Stimulated activated naive CD8-positive, alpha-beta T cell treated with anti-CD3 and anti-CD28 coated beads, Interleukin-15, Interleukin-2, amounts not matched to agents 100 ng/mL and 50 ng/mL, for 24 hours (primary cell): ENCODE results near the gene FNDC5.
"Not testable (repeated sequence)": the region's sequence is repeated elsewhere in the genome, so short reads cannot be mapped to it uniquely, and the experiment has no call there.

Experiments used
- H3K27ac Mint-ChIP-seq: one replicate; pipeline ENCODE4 v1.8.0; 2021; ENCODE audit warnings: mild to moderate bottlenecking, mixed read lengths
- H3K27me3 Mint-ChIP-seq: one replicate; pipeline ENCODE4 v1.8.0; 2021; ENCODE audit warnings: mixed read lengths
- H3K36me3 Mint-ChIP-seq: one replicate; pipeline ENCODE4 v1.8.0; 2021; ENCODE audit warnings: low read depth, mixed read lengths
- H3K4me1 Mint-ChIP-seq: one replicate; pipeline ENCODE4 v1.8.0; 2021; ENCODE audit warnings: low read depth, mixed read lengths
- H3K4me3 Mint-ChIP-seq: one replicate; pipeline ENCODE4 v1.8.0; 2021; ENCODE audit warnings: mild to moderate bottlenecking, mixed read lengths
- H3K9me3 Mint-ChIP-seq: one replicate; pipeline ENCODE4 v1.8.0; 2021; ENCODE audit warnings: mixed read lengths

Gene FNDC5

DNA sequence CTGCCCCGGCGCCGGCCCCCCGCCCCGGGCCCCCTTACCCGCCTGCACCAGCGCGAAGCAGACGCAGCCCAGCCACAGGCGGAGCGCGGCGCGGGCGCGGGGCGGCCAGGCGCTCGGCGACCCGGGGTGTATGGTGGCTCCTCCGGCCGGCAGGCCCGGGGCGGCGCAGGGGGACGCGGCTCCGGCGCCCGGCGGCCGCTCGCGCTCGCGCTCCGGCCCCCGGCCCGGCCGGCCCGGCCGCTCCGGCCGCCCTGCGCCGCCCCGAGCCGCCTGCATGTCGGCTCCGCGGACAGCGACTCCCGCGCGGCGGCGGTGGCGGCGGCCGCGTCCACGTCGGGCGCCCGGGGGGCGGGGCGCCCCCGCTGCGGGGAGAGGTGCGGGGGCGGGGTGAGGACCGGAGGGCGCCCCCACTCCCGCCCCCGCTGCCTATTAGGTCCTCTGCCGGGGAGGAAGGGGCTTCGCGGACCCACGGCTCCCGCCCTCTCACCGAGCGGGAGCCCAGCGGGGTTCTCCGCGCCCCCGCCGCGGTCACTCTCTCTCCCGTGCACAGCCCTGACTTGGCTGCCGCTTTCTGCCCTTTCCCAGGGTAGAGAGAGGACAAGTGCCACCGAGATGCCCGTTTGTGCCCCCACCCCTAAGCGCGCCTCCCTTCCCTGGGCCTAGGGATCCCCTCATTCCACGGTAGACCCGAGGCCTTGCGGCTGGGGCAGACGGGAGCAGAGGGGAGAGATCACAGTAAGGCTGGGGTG, at the start of gene FNDC5:
FNDC5 (minus strand) TSS at position 298 of the 749 bp plus-strand sequence.
- no peak within 1 kb of the TSS for H3K27ac Mint-ChIP-seq
- H3K4me3 Mint-ChIP-seq, result peak within 1 kb of the TSS; percentile 52
- peaks cover 12% of the 10 kb centered on the region for H3K4me1 Mint-ChIP-seq
- H3K9me3 Mint-ChIP-seq, result no peaks in the 10 kb centered on the region
- no peaks in the 10 kb centered on the region for H3K36me3 Mint-ChIP-seq
- H3K27me3 Mint-ChIP-seq, result peaks cover 43% of the 10 kb centered on the region

DNA sequence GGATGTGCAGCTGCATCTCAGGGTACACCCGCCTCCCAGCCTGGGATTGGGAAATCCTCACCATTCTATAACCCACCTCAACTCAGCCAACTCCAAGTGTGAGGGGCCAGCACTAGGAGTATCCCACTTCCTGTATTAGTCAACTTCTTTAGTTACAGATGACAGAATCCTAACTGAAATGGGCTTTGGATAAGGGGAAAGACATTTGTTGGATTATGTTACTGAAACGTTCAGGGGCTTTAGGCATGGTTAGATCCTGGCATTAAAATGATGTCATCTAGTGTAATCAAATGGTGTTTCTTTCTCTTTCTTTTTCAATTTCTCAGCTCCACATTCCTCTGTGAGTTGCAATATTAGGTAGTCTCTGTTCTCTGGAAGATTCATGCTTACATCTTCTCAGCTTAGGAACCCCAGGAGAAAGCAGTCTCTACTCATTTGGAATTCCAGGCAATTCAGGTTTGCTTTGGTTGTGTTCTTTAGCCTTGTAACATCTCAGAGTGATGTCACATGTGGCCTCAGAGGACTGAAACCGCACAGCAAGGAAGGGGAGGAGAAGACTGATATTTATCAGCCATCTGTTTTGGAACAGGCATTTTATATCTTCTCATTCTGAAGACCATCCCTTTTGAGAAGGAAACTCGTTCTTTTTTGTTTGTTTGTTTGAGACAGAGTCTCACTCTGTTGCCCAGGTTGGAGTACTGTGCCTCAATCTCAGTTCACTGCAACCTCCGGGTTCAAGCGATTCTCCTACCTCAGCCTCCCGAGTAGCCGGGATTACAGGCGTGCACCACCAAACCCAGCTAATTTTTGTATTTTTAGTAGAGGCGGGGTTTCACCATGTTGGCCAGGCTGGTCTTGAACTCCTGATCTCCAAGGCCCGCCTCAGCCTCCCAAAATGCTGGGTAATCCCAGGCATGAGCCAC, 49.4 kb upstream of the FNDC5 start:
- Mint-ChIP-seq H3K27me3 (peaks cover 66% of the 10 kb centered on the region), H3K27ac (no peak overlapping the region), H3K4me3 (no peak overlapping the region), H3K36me3 (no peaks in the 10 kb centered on the region), H3K4me1 (peaks cover 10% of the 10 kb centered on the region), H3K9me3 (no peaks in the 10 kb centered on the region)

DNA sequence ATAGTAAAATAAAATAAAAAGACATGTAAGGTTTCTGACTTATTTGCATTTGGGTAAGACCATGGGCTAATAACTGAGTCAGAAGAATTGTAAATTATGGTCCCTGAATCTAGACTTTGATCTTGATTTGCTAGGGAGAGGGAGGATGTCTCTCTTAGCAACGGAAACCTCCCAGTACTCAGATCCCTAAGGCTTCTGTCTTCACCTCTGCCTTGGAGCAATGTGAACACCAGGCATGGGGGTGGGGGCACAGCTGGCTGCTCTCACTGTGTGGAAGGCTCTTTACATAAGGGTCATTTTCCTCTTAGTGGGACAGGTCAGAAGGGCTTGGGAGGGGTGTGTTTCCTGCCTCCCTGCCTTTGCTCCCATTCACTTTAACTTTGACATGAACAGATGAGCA, 47.5 kb upstream of the FNDC5 start:
- H3K4me3 Mint-ChIP-seq, result no peak overlapping the region
- H3K27ac Mint-ChIP-seq, result no peak overlapping the region
- peaks cover 3% of the 10 kb centered on the region for H3K4me1 Mint-ChIP-seq
- H3K36me3 Mint-ChIP-seq, result no peaks in the 10 kb centered on the region
- H3K27me3 Mint-ChIP-seq, result peaks cover 49% of the 10 kb centered on the region
- no peaks in the 10 kb centered on the region for H3K9me3 Mint-ChIP-seq

DNA sequence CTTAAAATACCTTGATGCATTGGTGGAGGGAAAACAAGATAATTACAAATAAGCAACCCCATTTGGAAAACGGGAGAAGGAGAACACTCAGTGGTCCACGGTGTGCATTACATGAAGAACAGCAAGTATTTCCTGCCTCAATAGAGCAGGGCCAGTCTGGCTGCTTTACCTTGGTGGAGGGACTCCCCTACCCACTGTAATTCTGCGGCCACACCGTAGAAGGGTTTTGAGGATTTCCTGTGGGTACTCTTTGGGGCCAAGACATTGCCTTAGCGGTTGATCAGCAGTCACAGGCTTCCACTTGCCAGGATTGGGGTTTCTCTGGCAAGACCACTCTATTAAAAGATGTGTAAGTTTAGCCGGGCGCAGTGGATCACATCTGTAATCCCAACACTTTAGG, 46.8 kb upstream of the FNDC5 start:
- H3K27ac Mint-ChIP-seq, result no peak overlapping the region
- no peaks in the 10 kb centered on the region for H3K36me3 Mint-ChIP-seq
- no peaks in the 10 kb centered on the region for H3K9me3 Mint-ChIP-seq
- H3K27me3 Mint-ChIP-seq, result peaks cover 43% of the 10 kb centered on the region
- no peak overlapping the region for H3K4me3 Mint-ChIP-seq
- H3K4me1 Mint-ChIP-seq, result peaks cover 3% of the 10 kb centered on the region

DNA sequence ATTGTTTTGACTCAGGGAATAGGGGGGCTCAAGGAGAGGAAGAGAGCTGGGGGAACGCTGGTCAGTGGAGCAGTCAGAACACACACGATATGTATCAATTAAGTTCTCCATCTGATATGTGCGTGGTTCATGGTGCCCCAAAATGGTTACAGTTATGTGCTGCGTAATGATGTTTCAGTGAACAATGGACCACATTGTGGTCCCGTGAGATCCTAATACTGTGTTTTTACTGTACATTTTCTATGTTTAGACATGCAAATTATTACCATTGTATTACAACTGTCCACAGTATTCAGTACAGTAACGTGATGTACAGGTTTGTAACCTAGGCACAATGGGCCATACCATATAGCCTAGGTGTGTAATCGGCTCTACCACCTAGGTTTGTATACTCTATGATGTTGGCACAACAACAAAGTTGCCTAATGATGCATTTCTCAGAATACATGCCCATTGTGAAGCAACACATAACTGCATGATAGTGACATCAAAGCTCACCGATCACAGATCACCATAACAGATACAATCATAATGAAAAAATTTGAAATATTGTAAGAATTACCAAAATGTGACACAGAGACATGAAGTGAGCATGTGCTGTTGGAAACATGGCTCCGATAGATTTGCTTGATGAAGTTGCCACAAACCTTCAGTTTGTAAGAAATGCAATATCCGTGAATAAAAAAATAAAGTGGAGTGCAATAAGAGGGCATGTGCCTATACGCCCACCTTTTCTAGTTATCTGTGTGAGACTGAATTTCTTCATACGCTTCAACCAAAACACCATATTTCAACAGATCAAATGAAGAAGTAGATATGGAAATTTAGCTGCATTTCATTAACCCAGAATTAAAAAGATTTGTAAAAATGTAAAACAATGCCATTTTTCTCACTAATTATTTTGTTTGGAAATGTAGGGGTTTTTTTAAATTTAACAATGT, 45.3 kb upstream of the FNDC5 start:
- Mint-ChIP-seq H3K4me1 (peaks cover 3% of the 10 kb centered on the region), H3K27ac (no peak overlapping the region), H3K36me3 (no peaks in the 10 kb centered on the region), H3K4me3 (no peak overlapping the region), H3K9me3 (no peaks in the 10 kb centered on the region), H3K27me3 (peaks cover 33% of the 10 kb centered on the region)

DNA sequence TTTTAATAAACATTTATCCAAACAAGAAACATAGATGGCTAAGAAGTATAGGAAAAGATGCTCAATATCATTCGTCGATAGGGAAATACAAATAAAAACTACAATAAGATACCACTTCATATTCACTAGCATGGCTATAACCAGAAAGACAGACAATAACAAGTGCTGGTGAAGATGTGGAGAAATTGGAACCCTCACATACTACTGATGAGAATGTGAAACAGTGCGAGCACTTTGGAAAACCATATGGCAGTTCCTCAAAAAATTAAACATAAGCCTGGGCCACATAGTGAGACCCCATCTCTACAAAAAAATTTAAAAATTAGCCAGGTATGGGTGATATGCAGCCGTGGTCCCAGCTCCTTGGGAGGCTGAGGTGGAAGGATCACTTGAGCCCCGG, 39.6 kb upstream of the FNDC5 start:
- Mint-ChIP-seq H3K36me3 (no peaks in the 10 kb centered on the region), H3K4me1 (no peaks in the 10 kb centered on the region), H3K27ac (no peak overlapping the region), H3K4me3 (no peak overlapping the region), H3K27me3 (peaks cover 7% of the 10 kb centered on the region), H3K9me3 (no peaks in the 10 kb centered on the region)

DNA sequence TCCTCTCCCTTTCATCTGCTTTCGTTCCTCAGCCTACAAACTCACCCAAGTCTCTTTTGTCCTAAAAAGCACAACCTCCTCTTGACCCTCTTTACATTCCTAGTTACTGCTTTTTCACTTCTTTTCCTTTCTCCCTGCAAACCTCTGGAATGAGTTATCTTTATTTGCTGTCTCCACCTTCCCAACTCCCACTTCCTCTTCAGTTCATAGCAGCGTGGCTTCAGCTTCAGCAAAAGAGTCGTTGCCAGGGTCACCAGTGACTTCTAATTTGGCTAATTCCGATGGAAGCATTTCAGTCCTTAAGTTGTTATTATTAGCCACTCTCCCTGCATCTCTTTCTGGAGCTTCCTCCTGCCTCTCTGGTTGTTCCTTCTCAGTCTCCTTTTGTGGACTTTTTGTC, 36.7 kb upstream of the FNDC5 start:
- H3K4me1 Mint-ChIP-seq, result no peaks in the 10 kb centered on the region
- no peaks in the 10 kb centered on the region for H3K9me3 Mint-ChIP-seq
- H3K27ac Mint-ChIP-seq, result no peak overlapping the region
- H3K27me3 Mint-ChIP-seq, result peaks cover 20% of the 10 kb centered on the region
- H3K36me3 Mint-ChIP-seq, result no peaks in the 10 kb centered on the region
- no peak overlapping the region for H3K4me3 Mint-ChIP-seq

DNA sequence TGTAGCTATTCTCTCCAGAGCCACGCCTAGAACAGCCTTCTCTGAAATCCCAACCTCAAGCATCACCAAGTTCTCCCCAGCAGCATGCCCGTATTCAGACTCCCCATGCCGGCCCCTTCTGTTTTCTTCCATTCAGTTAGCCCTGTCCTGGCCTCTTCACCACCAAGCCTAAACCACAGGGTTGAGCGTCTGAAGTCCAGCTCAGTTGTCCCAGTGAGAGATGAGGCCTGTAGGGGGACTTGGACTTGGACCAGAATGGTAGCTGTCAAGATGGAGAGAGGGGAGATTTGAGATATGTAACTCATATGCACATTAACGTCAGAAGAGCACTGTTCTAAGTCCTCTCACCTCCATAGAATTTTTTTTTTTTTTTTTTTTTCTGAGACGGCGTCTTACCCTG, 35.9 kb upstream of the FNDC5 start:
- Mint-ChIP-seq H3K4me3 (no peak overlapping the region), H3K4me1 (peaks cover 3% of the 10 kb centered on the region), H3K36me3 (no peaks in the 10 kb centered on the region)

DNA sequence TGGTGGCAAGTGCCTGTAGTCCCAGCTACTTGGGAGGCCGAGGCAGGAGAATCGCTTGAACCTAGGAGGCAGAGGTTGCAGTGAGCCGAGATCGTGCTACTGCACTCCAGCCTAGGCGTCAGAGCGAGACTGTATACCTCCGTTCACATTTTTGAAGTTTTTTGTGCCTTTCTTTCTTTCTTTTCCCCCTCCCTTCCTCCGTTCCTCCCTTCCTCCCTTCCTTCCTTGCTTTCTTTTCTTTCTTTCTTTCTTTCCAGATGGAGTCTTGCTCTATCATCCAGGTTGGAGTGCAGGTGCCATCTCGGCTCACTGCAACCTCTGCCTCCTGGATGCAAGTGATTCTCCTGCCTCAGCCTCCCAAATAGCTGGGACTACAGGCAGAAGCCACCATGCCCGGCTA, 34.9 kb upstream of the FNDC5 start:
- not testable (repeated sequence) for H3K4me3 Mint-ChIP-seq, H3K36me3 Mint-ChIP-seq, H3K27ac Mint-ChIP-seq, H3K9me3 Mint-ChIP-seq, H3K4me1 Mint-ChIP-seq
- H3K27me3 Mint-ChIP-seq, result peaks cover 32% of the 10 kb centered on the region

More for the DNA sequence above, 35.9 kb upstream of the FNDC5 start:
- no peak overlapping the region for H3K27ac Mint-ChIP-seq
- H3K27me3 Mint-ChIP-seq, result peaks cover 28% of the 10 kb centered on the region
- H3K9me3 Mint-ChIP-seq, result no peaks in the 10 kb centered on the region

DNA sequence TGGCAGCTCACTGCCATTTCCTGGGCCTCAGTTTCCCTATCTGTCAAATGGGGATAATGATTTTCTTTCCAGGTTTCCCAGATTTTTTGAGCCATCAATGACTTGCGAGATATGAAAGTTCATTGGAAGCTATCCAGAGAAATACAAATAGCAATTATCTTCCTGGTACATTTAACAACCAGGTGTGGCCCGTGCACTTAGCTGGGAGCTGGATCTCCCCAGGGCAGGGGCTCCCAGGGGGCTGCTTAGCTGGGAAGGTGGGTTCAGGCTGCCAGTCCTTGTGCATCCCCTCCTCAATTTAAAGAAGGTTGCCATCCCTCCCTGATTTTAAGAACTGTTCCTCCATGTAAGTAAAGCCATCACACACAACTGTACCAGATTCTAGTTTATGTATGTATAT, 34.1 kb upstream of the FNDC5 start:
- H3K27ac Mint-ChIP-seq, result no peak overlapping the region
- H3K36me3 Mint-ChIP-seq, result no peaks in the 10 kb centered on the region

DNA sequence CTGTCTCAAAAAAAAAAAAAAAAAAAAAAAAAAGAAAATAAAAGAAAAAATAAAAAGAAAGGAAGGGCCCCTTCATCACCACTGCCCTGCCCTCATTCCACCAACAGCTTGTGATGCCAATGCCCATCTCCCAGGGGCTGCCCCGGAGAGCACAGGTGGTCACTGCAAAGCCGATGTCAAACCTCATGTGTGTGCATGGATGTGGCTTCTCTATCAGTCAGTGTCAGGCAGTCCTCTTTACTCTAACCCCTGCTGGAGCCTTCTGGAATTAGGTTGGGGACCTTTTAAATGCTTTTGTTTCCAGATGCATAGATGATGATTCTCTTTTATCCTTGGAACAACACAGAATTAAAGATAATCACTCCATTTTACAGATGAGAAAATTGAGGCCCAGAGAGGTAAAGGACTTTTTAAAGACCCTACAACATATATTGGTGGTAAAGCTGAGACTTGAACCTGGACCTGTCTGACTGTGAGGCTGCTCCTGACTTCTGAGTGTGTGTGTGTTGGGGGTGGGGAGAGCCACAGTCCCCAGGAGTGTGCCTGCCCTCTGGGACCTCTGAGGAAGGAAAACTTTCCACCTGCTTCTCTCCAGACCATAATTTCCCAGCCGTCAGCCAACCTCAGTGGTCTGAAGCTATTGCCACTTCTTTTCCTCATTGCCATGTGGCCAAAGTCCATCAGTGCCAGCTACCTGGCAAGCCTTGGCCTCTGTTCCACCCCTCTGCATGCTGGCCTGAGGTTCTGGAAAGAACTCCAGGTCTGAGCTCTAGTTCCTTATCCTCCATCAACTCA, 33.5 kb upstream of the FNDC5 start:
- H3K36me3 Mint-ChIP-seq, result no peaks in the 10 kb centered on the region

More for the DNA sequence above, 34.1 kb upstream of the FNDC5 start:
- Mint-ChIP-seq H3K4me1 (peaks cover 8% of the 10 kb centered on the region), H3K9me3 (no peaks in the 10 kb centered on the region), H3K4me3 (no peak overlapping the region), H3K27me3 (peaks cover 35% of the 10 kb centered on the region)

DNA sequence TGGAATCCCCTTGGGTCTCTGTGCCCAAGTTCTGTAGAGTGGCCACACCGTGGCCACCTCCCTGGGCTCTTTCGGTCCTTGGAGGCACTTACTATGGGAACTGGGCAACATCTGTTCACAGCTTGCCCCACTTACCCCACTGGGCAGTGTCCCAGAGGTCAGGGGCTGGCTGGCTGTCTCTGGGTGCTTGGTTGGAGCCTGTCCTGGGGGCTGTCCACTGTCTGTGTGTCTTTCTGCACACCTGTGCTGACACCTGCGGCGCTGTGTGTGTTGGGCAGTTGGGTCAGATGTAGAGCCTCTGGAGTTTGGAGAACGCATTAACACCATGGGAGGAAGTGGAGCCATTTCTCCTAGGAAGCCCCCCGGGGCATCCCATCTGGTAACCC, 31.8 kb upstream of the FNDC5 start:
- Mint-ChIP-seq H3K4me3 (peak overlapping the region; percentile 66), H3K4me1 (peaks cover 8% of the 10 kb centered on the region), H3K36me3 (no peaks in the 10 kb centered on the region), H3K27me3 (peaks cover 47% of the 10 kb centered on the region), H3K27ac (no peak overlapping the region), H3K9me3 (no peaks in the 10 kb centered on the region)

More for the DNA sequence above, 33.5 kb upstream of the FNDC5 start:
- Mint-ChIP-seq H3K4me3 (no peak overlapping the region), H3K27me3 (peaks cover 37% of the 10 kb centered on the region), H3K9me3 (no peaks in the 10 kb centered on the region), H3K27ac (no peak overlapping the region), H3K4me1 (peaks cover 8% of the 10 kb centered on the region)

DNA sequence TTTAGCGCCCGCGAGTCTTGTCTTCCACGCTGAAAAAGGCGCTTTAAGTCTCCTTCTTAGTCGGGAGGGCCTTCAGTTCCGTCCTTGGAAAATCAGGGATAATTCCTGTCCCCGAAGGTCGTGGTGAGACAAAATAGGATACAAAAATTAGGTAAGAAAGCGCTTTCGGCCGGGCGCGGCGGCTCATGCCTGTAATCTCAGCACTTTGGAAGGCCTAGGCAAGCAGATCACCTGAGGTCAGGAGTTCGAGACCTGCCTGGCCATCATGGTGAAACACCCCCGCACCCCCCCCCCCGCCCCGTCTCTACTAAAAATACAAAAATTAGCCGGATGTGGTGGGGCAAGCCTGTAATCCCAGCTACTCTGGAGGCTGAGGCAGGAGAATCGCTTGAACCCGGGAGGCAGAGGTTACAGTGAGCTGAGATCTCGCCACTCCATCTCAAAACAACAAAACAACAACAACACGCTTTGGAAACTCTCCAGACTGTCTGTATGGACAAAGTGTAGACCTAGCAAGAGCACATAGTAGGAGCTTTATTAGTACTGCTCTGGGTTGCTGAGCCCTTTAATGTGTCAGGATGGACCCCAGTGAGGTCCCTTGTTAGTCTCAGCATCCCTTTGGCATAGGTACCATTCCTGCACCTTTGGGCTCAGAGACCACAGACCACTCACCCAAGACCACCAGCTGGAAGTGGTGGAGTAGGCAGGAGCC, 31.3 kb upstream of the FNDC5 start:
- peaks cover 49% of the 10 kb centered on the region for H3K27me3 Mint-ChIP-seq
- H3K9me3 Mint-ChIP-seq, result no peaks in the 10 kb centered on the region
- H3K4me3 Mint-ChIP-seq, result peak overlapping the region; percentile 77
- H3K36me3 Mint-ChIP-seq, result no peaks in the 10 kb centered on the region
- H3K4me1 Mint-ChIP-seq, result peaks cover 8% of the 10 kb centered on the region
- no peak overlapping the region for H3K27ac Mint-ChIP-seq
